Measurements from ENCODE around the gene RASGRP1. TPM values are rescaled to one million over a fixed set of nuclear protein-coding genes. Genes with fewer than 3 reads are reported as not detected.

RASGRP1 gene
- total RNA-seq, 1 experiment from 2014 or later, result 0.39 TPM

GRCh38 chr15:38597219-38597800, 32.7 kb upstream of the RASGRP1 start:
- intact Hi-C loops (cut with micrococcal nuclease; ENCODE audit: unreplicated experiment), result no loop called here
- CTCF ChIA-PET, result no interaction called here

DNA sequence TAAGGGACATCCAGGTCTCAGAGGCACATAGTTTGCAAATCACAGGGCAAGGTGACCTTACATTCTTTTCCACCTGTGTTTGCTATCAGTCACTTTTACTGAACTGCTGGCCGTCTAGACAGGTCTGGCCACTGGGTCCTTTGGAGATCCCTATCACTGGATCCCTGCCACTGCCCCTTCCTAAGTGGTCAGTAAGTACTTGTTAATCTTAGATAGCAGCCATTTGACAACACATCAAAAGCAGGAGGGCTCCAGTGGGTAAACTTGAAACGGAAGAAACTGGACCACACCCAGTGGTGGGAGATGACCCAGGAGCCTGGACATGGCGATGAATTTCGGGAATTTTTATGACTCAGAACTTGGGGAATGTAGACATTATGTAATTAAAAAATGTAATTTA, 28.9 kb upstream of the RASGRP1 start:
- no peaks in the 10 kb centered on the region for H4K20me1 ChIP-seq (ENCODE audit: insufficient read depth)
- no peaks in the 10 kb centered on the region for H3K27me3 ChIP-seq (ENCODE audit: insufficient read depth, low read depth)
- peak overlapping the region; percentile 53 for H3K27ac ChIP-seq
- TF ChIP-seq EZH2 (IDR thresholded peaks at IDR 0.05; ENCODE audit: low read depth), result no peak
- TF ChIP-seq, protein P1, sequence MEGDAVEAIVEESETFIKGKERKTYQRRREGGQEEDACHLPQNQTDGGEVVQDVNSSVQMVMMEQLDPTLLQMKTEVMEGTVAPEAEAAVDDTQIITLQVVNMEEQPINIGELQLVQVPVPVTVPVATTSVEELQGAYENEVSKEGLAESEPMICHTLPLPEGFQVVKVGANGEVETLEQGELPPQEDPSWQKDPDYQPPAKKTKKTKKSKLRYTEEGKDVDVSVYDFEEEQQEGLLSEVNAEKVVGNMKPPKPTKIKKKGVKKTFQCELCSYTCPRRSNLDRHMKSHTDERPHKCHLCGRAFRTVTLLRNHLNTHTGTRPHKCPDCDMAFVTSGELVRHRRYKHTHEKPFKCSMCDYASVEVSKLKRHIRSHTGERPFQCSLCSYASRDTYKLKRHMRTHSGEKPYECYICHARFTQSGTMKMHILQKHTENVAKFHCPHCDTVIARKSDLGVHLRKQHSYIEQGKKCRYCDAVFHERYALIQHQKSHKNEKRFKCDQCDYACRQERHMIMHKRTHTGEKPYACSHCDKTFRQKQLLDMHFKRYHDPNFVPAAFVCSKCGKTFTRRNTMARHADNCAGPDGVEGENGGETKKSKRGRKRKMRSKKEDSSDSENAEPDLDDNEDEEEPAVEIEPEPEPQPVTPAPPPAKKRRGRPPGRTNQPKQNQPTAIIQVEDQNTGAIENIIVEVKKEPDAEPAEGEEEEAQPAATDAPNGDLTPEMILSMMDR (conservative IDR thresholded peaks at IDR 0.05), result no peak
- no peaks in the 10 kb centered on the region for H3K36me3 ChIP-seq (ENCODE audit: low read depth)
- peak overlapping the region; percentile 62 for H3K4me2 ChIP-seq
- no peaks in the 10 kb centered on the region for H3K9me2 ChIP-seq (ENCODE audit: insufficient read depth)
- no peaks in the 10 kb centered on the region for H3K79me2 ChIP-seq (ENCODE audit: low read depth)
- intact Hi-C loops (cut with micrococcal nuclease; ENCODE audit: unreplicated experiment), result no loop called here
- H3K4me3 ChIP-seq, result no peak overlapping the region
- H3F3A ChIP-seq (ENCODE audit: insufficient read depth, low read depth), result peaks cover 29% of the 10 kb centered on the region; the same call in 1 of the 2 replicates
- CTCF ChIA-PET, result no interaction called here
- H3K4me1 ChIP-seq (replicated peaks; ENCODE audit: insufficient read depth), result peaks cover 38% of the 10 kb centered on the region
- H2AFZ ChIP-seq, result no peak overlapping the region
- POLR2A ChIA-PET (ENCODE audit: unreplicated experiment), result no interaction called here
- no peaks in the 10 kb centered on the region for H3K9me3 ChIP-seq (ENCODE audit: insufficient read depth, low read depth)
- peak; percentile 52 to 69 for DNase-seq
- BruUV-seq (replicated peaks), result no TSS peak

More at GRCh38 chr15:38597219-38597800, 32.7 kb upstream of the RASGRP1 start:
- H3K4me2 ChIP-seq, result no peak overlapping the region
- TF ChIP-seq, protein P1 (conservative IDR thresholded peaks at IDR 0.05), result no peak
- TF ChIP-seq EZH2 (IDR thresholded peaks at IDR 0.05; ENCODE audit: low read depth), result no peak
- H3K9me2 ChIP-seq (ENCODE audit: insufficient read depth), result no peaks in the 10 kb centered on the region
- peaks cover 18% of the 10 kb centered on the region for H3K4me1 ChIP-seq (replicated peaks; ENCODE audit: insufficient read depth)
- no peaks in the 10 kb centered on the region for H3K36me3 ChIP-seq (ENCODE audit: low read depth)
- peaks cover 14% of the 10 kb centered on the region; the same call in 1 of the 2 replicates for H3F3A ChIP-seq (ENCODE audit: insufficient read depth, low read depth)
- no peak overlapping the region for H3K4me3 ChIP-seq
- no TSS peak for BruUV-seq (replicated peaks)
- no peaks in the 10 kb centered on the region for H3K27me3 ChIP-seq (ENCODE audit: insufficient read depth, low read depth)
- H3K79me2 ChIP-seq (ENCODE audit: low read depth), result no peaks in the 10 kb centered on the region
- POLR2A ChIA-PET (ENCODE audit: unreplicated experiment), result no interaction called here
- H3K9me3 ChIP-seq (ENCODE audit: insufficient read depth, low read depth), result no peaks in the 10 kb centered on the region
- no peak for DNase-seq
- H3K27ac ChIP-seq, result no peak overlapping the region
- H4K20me1 ChIP-seq (ENCODE audit: insufficient read depth), result no peaks in the 10 kb centered on the region
- H2AFZ ChIP-seq, result no peak overlapping the region

GRCh38 chr15:38589502-38589901, 24.9 kb upstream of the RASGRP1 start:
- Histone ChIP-seq H2AFZ (0 out of 2 replicates have a peak overlapping the region, but pooled peaks have one; percentile 15), H3F3A (ENCODE audit: insufficient read depth, low read depth) (peaks cover 34% of the 10 kb centered on the region; the same call in 1 of the 2 replicates), H3K4me3 (0 out of 2 replicates have a peak overlapping the region, but pooled peaks have one; percentile 23), H3K4me1 (replicated peaks; ENCODE audit: insufficient read depth) (peaks cover 45% of the 10 kb centered on the region), H3K9me3 (ENCODE audit: insufficient read depth, low read depth) (no peaks in the 10 kb centered on the region), H3K79me2 (ENCODE audit: low read depth) (no peaks in the 10 kb centered on the region), H3K4me2 (peak overlapping the region; percentile 68), H4K20me1 (ENCODE audit: insufficient read depth) (no peaks in the 10 kb centered on the region), H3K27me3 (ENCODE audit: insufficient read depth, low read depth) (no peaks in the 10 kb centered on the region), H3K36me3 (ENCODE audit: low read depth) (no peaks in the 10 kb centered on the region), H3K27ac (peak overlapping the region; percentile 83), H3K9me2 (ENCODE audit: insufficient read depth) (no peaks in the 10 kb centered on the region)
- ChIA-PET CTCF (no interaction called here), POLR2A (ENCODE audit: unreplicated experiment) (interaction anchor here (0.6 kb wide), 1 partner anchor 136 kb away, joined by 5 read pairs; the partner anchor contains the start of gene FAM98B)
- no TSS peak for BruUV-seq (replicated peaks)
- TF ChIP-seq, protein P1 (conservative IDR thresholded peaks at IDR 0.05), result no peak
- no peak for TF ChIP-seq EZH2 (IDR thresholded peaks at IDR 0.05; ENCODE audit: low read depth)
- DNase-seq, result peak; percentile 64 to 89
- intact Hi-C loops (cut with micrococcal nuclease; ENCODE audit: unreplicated experiment), result no loop called here

Measured in PC-9 (cell line).